ENCODE measurements around the gene TRAM2. TPM values are rescaled to one million over a fixed set of nuclear protein-coding genes. Genes with fewer than 3 reads are reported as not detected.
A peak's percentile ranks its signal among the peaks of the same experiment; 100 is the strongest.

Gene TRAM2
- total and polyA plus RNA-seq, 2 of the 13 experiments (the other 11 are each of a cell fraction or from before 2014, with no cell fraction given), result 49.1 to 72.5 TPM

GRCh38 chr6:52611833-52612232, 35.0 kb upstream of the TRAM2 start (continued):
- TF ChIP-seq ZNF275 (CRISPR knock-in tag; IDR thresholded peaks at IDR 0.05; ENCODE audit: borderline replicate concordance), result no peak
- TF ChIP-seq NR2F6 (IDR thresholded peaks at IDR 0.05), result no peak
- 0 out of 2 replicates have a peak, but pooled peaks have one; percentile 29 for TF ChIP-seq NR2F6 (CRISPR knock-in tag; IDR thresholded peaks at IDR 0.05)
- no peak for TF ChIP-seq PHF21A (CRISPR knock-in tag; IDR thresholded peaks at IDR 0.05)
- TF ChIP-seq NR2C2 (CRISPR knock-in tag; IDR thresholded peaks at IDR 0.05; ENCODE audit: borderline replicate concordance), result 0 out of 2 replicates have a peak, but pooled peaks have one; percentile 15
- TF ChIP-seq ZNF816 (CRISPR knock-in tag; IDR thresholded peaks at IDR 0.05; ENCODE audit: borderline replicate concordance), result 0 out of 2 replicates have a peak, but pooled peaks have one; percentile 26
- TF ChIP-seq ZNF30 (CRISPR knock-in tag; IDR thresholded peaks at IDR 0.05), result no peak
- TF ChIP-seq MED1 (CRISPR knock-in tag; IDR thresholded peaks at IDR 0.05), result no peak

GRCh38 chr6:52610745-52611355, 34.0 kb upstream of the TRAM2 start:
- no peak for FAIRE-seq
- 36% methylated on average over 5 of the region's 5 CpGs for WGBS (ENCODE audit: low lambda C conversion rate)
- intact Hi-C loops (cut with micrococcal nuclease; ENCODE audit: unreplicated experiment), result no loop called here

More at GRCh38 chr6:52610745-52611355, 34.0 kb upstream of the TRAM2 start:
- Histone ChIP-seq H3K4me1 (ENCODE audit: insufficient read depth, low read length) (peaks cover 31% of the 10 kb centered on the region), H3K36me3 (replicated peaks in 1 of 2; ENCODE audit: control insufficient read depth in 1 of 2, insufficient read depth in 2 of 2, low read length in 2 of 2) (no peaks in the 10 kb centered on the region), H4K20me1 (ENCODE audit: insufficient read depth, low read length) (no peaks in the 10 kb centered on the region), H3K27ac (ENCODE audit: extremely low read length, insufficient read depth, low read length) (no peak overlapping the region), H3K9ac (ENCODE audit: insufficient read depth, low read depth, low read length) (no peak overlapping the region), H2AFZ (ENCODE audit: low read length) (no peak overlapping the region), H3K9me3 (ENCODE audit: low read length) (no peaks in the 10 kb centered on the region), H3K4me3 (replicated peaks in 1 of 3; ENCODE audit: insufficient read depth in 1 of 3, low read depth in 2 of 3, low read length in 3 of 3) (no peak overlapping the region), H3K79me2 (ENCODE audit: insufficient read depth, low read length) (no peaks in the 10 kb centered on the region), H3K27me3 (ENCODE audit: control insufficient read depth in 1 of 2, insufficient read depth in 2 of 2, low read length in 2 of 2) (no peaks in the 10 kb centered on the region), H3K4me2 (ENCODE audit: low read depth, low read length) (peak overlapping the region; percentile 22; the same call in 1 of the 2 replicates)
- POLR2A ChIA-PET, result no interaction called here
- ATAC-seq, result peak; percentile 72
- TF ChIP-seq ZNF569 (CRISPR knock-in tag; IDR thresholded peaks at IDR 0.05; ENCODE audit: borderline replicate concordance), result no peak
- peak; percentile 32; the same call in 1 of the 2 replicates for TF ChIP-seq FOSL2 (CRISPR knock-in tag; IDR thresholded peaks at IDR 0.05)
- no peak for TF ChIP-seq ZNF160 (CRISPR knock-in tag; IDR thresholded peaks at IDR 0.05)
- peak; percentile 23; the same call in 1 of the 2 replicates for TF ChIP-seq TCF7 (IDR thresholded peaks at IDR 0.05; ENCODE audit: low read depth)
- TF ChIP-seq THYN1 (CRISPR knock-in tag; IDR thresholded peaks at IDR 0.05; ENCODE audit: borderline replicate concordance, low read depth), result no peak
- TF ChIP-seq EP300 (IDR thresholded peaks at IDR 0.05; ENCODE audit: low read depth in 2 of 2, low read length in 2 of 2), result peak in 1 of 2 experiments; percentile 21; a peak in 1 of 4 replicates
- TF ChIP-seq EP300 (CRISPR knock-in tag; IDR thresholded peaks at IDR 0.05; ENCODE audit: borderline replicate concordance), result no peak
- 0 out of 2 replicates have a peak, but pooled peaks have one; percentile 12 for TF ChIP-seq TBX3 (IDR thresholded peaks at IDR 0.05; ENCODE audit: borderline replicate concordance)
- TF ChIP-seq ZNF670 (CRISPR knock-in tag; IDR thresholded peaks at IDR 0.05; ENCODE audit: borderline replicate concordance), result no peak
- DNase-seq (ENCODE audit: low spot score), result peak; percentile 40
- in situ Hi-C loops (cut with HindIII; ENCODE audit: extremely low pct_ligation_motif_present, low pct_unique_long_range_greater_than_20kb), result no loop called here
- CTCF ChIA-PET (ENCODE audit: low intra/inter-chr PET ratio, low total read pairs), result no interaction called here
- BruUV-seq (replicated peaks), result no TSS peak

All from HepG2 (cell line).